H9 (cell line): Measurements from ENCODE around the gene ULK4. TPM values are rescaled to one million over a fixed set of nuclear protein-coding genes. Genes with fewer than 3 reads are reported as not detected.

Source experiments
- DNase-seq: peaks from one replicate; pipeline ENCODE4 v3.0.0-alpha.2; 2017
- H2AFZ ChIP-seq: one replicate; pipeline ENCODE4 v1.6.1; 2013; ENCODE audit warnings: mild to moderate bottlenecking, low read length, control low read depth, moderate library complexity
- H2AK5ac ChIP-seq: 2 replicates; pipeline ENCODE4 v1.6.1; 2013; ENCODE audit warnings: low read length, control low read depth, mixed read lengths; ENCODE audit not compliant: insufficient read length
- H2BK120ac ChIP-seq: one replicate; pipeline ENCODE4 v1.6.1; 2013; ENCODE audit warnings: low read depth, mild to moderate bottlenecking, low read length, control low read depth, inconsistent platforms; ENCODE audit not compliant: poor library complexity, severe bottlenecking
- H2BK12ac ChIP-seq: 2 replicates; pipeline ENCODE4 v1.6.1; 2013; ENCODE audit warnings: low read length, control low read depth, mixed read lengths, low read depth; ENCODE audit not compliant: insufficient read length
- H2BK15ac ChIP-seq: 2 replicates; pipeline ENCODE4 v1.6.1; 2013; ENCODE audit warnings: low read depth, low read length, control low read depth
- H2BK20ac ChIP-seq: one replicate; pipeline ENCODE4 v1.6.1; 2013; ENCODE audit warnings: low read depth, mild to moderate bottlenecking, low read length, control low read depth, inconsistent platforms; ENCODE audit not compliant: poor library complexity, severe bottlenecking
- H2BK5ac ChIP-seq: 2 replicates; pipeline ENCODE4 v1.6.1; 2013; ENCODE audit warnings: low read length, control low read depth, mixed read lengths; ENCODE audit not compliant: insufficient read length
- H3K14ac ChIP-seq: 2 replicates; pipeline ENCODE4 v1.6.1; 2013; ENCODE audit warnings: low read length, control low read depth; ENCODE audit not compliant: insufficient read depth
- H3K18ac ChIP-seq: 2 replicates; pipeline ENCODE4 v1.6.1; 2013; ENCODE audit warnings: low read depth, mild to moderate bottlenecking, mixed read lengths, low read length, control low read depth; ENCODE audit not compliant: insufficient read length
- H3K23ac ChIP-seq: 2 replicates; pipeline ENCODE4 v1.6.1; 2013; ENCODE audit warnings: low read length, control low read depth, mixed read lengths, low read depth; ENCODE audit not compliant: insufficient read length
- H3K23me2 ChIP-seq: 2 replicates; pipeline ENCODE4 v1.6.1; 2013; ENCODE audit warnings: low read depth, mild to moderate bottlenecking, mixed read lengths, low read length, control low read depth; ENCODE audit not compliant: insufficient read length, poor library complexity, severe bottlenecking
- H3K27ac ChIP-seq: 2 replicates; pipeline ENCODE4 v1.5.1; 2013; ENCODE audit warnings: low read length, control low read depth, mixed read lengths, low read depth; ENCODE audit not compliant: insufficient read length
- H3K27me3 ChIP-seq: 2 replicates; pipeline ENCODE4 v1.6.1; 2013; ENCODE audit warnings: low read length, control low read depth, inconsistent platforms; ENCODE audit not compliant: insufficient read depth
- H3K4ac ChIP-seq: 2 replicates; pipeline ENCODE4 v1.6.1; 2013; ENCODE audit warnings: low read depth, mild to moderate bottlenecking, control low read depth, inconsistent platforms, low read length, moderate library complexity
- H3K4me1 ChIP-seq: 2 replicates; pipeline ENCODE4 v1.6.1; 2013; ENCODE audit warnings: low read length, control low read depth, inconsistent platforms; ENCODE audit not compliant: insufficient read depth
- H3K4me2 ChIP-seq: 2 replicates; pipeline ENCODE4 v1.6.1; 2013; ENCODE audit warnings: low read length, control low read depth, mixed read lengths; ENCODE audit not compliant: insufficient read length, insufficient read depth
- H3K56ac ChIP-seq: 2 replicates; pipeline ENCODE4 v1.6.1; 2013; ENCODE audit warnings: low read depth, mild to moderate bottlenecking, mixed read lengths, low read length, control low read depth; ENCODE audit not compliant: insufficient read length
- H3K79me1 ChIP-seq: 2 replicates; pipeline ENCODE4 v1.6.1; 2013; ENCODE audit warnings: low read depth, mild to moderate bottlenecking, moderate library complexity, low read length, control low read depth, inconsistent platforms; ENCODE audit not compliant: insufficient read depth, poor library complexity, severe bottlenecking
- H3K79me2 ChIP-seq: 2 replicates; pipeline ENCODE4 v1.6.1; 2013; ENCODE audit warnings: low read length, control low read depth, inconsistent platforms; ENCODE audit not compliant: insufficient read depth
- H3K9ac ChIP-seq: 2 replicates; pipeline ENCODE4 v1.6.1; 2013; ENCODE audit warnings: low read length, control low read depth, mixed read lengths; ENCODE audit not compliant: insufficient read length; ENCODE audit errors: extremely low read depth
- H3K9me3 ChIP-seq: one replicate; pipeline ENCODE4 v1.6.1; 2013; ENCODE audit warnings: low read depth, low read length, inconsistent platforms; ENCODE audit not compliant: control insufficient read depth
- H3T11ph ChIP-seq: one replicate; pipeline ENCODE4 v1.6.1; 2013; ENCODE audit warnings: mild to moderate bottlenecking, low read length, control low read depth, inconsistent platforms
- H4K20me1 ChIP-seq: one replicate; pipeline ENCODE4 v1.6.1; 2013; ENCODE audit not compliant: control insufficient read depth, insufficient read length, insufficient read depth
- H4K5ac ChIP-seq: 2 replicates; pipeline ENCODE4 v1.6.1; 2013; ENCODE audit warnings: low read depth, mild to moderate bottlenecking, mixed read lengths, low read length, control low read depth; ENCODE audit not compliant: insufficient read length
- H4K8ac ChIP-seq: replicated peaks from 2 replicates; pipeline ENCODE4 v1.6.1; 2013; ENCODE audit warnings: low read length, control low read depth, mixed read lengths, low read depth; ENCODE audit not compliant: insufficient read length
- H4K91ac ChIP-seq: 2 replicates; pipeline ENCODE4 v1.6.1; 2013; ENCODE audit warnings: low read depth, mild to moderate bottlenecking, moderate library complexity, mixed read lengths, low read length, control low read depth; ENCODE audit not compliant: insufficient read length
- H3K27ac Mint-ChIP-seq, 3 experiments: 2 replicates in 2 of 3; 3 replicates in 1 of 3; pipeline ENCODE4 v1.8.0; 2020 to 2021; ENCODE audit warnings: mixed read lengths in 3 of 3, mild to moderate bottlenecking in 1 of 3, moderate library complexity in 1 of 3
- H3K27me3 Mint-ChIP-seq: 2 replicates; pipeline ENCODE4 v1.8.0; 2021; ENCODE audit warnings: low read depth, mild to moderate bottlenecking, moderate library complexity, mixed read lengths
- H3K36me3 Mint-ChIP-seq, 3 experiments: 2 replicates in 2 of 3; 3 replicates in 1 of 3; pipeline ENCODE4 v1.8.0; 2020 to 2021; ENCODE audit warnings: low read depth in 3 of 3, mixed read lengths in 3 of 3; ENCODE audit not compliant: insufficient read depth in 1 of 3
- H3K4me1 Mint-ChIP-seq, 2 experiments: 2 replicates each; pipeline ENCODE4 v1.8.0; 2020; ENCODE audit warnings: mixed read lengths in 2 of 2
- H3K4me3 Mint-ChIP-seq, 2 experiments: 2 replicates in 1 of 2; 3 replicates in 1 of 2; pipeline ENCODE4 v1.8.0; 2020 to 2021; ENCODE audit warnings: mild to moderate bottlenecking in 2 of 2, mixed read lengths in 2 of 2, moderate library complexity in 1 of 2
- H3K9me3 Mint-ChIP-seq, 2 experiments: 2 replicates in 1 of 2; 3 replicates in 1 of 2; pipeline ENCODE4 v1.8.0; 2020; ENCODE audit warnings: mild to moderate bottlenecking in 2 of 2, mixed read lengths in 2 of 2, moderate library complexity in 1 of 2
- CTCF ChIP-seq: fragments of 200-600 bp; sonication (generic); conservative IDR thresholded peaks from 3 replicates; pipeline ENCODE4 v1.8.0; 2021; ENCODE audit warnings: antibody characterized with exemption, mild to moderate bottlenecking
- total RNA-seq: library from RNA; stranded (reverse); gene quantifications from 2 replicates; pipeline ENCODE4 v1.2.1, GENCODE V29; 2021

Gene ULK4
- total RNA-seq, 1 experiment from 2014 or later, result 12.9 TPM

DNA sequence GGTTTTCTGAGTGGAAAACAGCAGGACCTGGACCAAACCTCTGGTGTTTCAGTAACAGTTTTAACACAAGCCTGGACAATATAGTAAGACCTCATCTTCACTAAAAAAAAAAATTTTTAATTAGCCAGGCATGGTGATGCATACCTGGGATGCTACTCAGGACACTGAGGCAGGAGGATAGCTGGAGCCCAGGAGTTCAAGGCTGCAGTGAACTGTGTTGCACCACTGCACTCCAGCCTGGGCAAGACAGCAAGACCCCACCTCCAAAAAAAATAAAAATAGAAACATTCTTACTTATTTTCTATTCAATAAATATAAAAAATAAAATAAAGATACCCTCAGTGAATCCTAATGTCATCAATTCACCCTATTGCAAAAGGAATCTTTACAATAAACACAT lies 21.5 kb downstream of the ULK4 start:
- no peak overlapping the region for H2BK12ac ChIP-seq
- no peak for DNase-seq
- H3K9ac ChIP-seq, result no peak overlapping the region
- no peak overlapping the region for H2AFZ ChIP-seq
- no peak overlapping the region for H2BK20ac ChIP-seq
- no peak overlapping the region for H3K23ac ChIP-seq
- H4K91ac ChIP-seq, result no peak overlapping the region
- peaks cover 7% of the 10 kb centered on the region for H3K9me3 ChIP-seq
- H3K18ac ChIP-seq, result no peak overlapping the region
- TF ChIP-seq CTCF, result no peak
- H3K14ac ChIP-seq, result no peak overlapping the region
- H4K8ac ChIP-seq, result no peak overlapping the region
- peaks cover 3 to 4% of the 10 kb centered on the region in 2 experiments for H3K4me1 Mint-ChIP-seq
- H4K20me1 ChIP-seq, result no peaks in the 10 kb centered on the region
- H2BK120ac ChIP-seq, result no peak overlapping the region
- H2AK5ac ChIP-seq, result no peak overlapping the region
- H3T11ph ChIP-seq, result no peak overlapping the region
- no peak overlapping the region for H2BK15ac ChIP-seq
- peaks cover 6 to 13% (median 6%) of the 10 kb centered on the region in 3 experiments for H3K36me3 Mint-ChIP-seq
- H3K4me3 Mint-ChIP-seq, result no peak overlapping the region
- no peak overlapping the region for H4K5ac ChIP-seq
- peaks cover 8 to 12% of the 10 kb centered on the region in 2 experiments for H3K9me3 Mint-ChIP-seq
- H3K79me2 ChIP-seq, result no peaks in the 10 kb centered on the region; the same call in 1 of the 2 replicates
- no peak overlapping the region for H3K4me2 ChIP-seq
- H3K23me2 ChIP-seq, result no peaks in the 10 kb centered on the region
- no peak overlapping the region for H3K27ac Mint-ChIP-seq
- H3K27ac ChIP-seq, result no peak overlapping the region
- no peaks in the 10 kb centered on the region for H3K27me3 ChIP-seq
- H3K79me1 ChIP-seq, result no peaks in the 10 kb centered on the region
- H2BK5ac ChIP-seq, result no peak overlapping the region
- H3K27me3 Mint-ChIP-seq, result no peaks in the 10 kb centered on the region
- no peak overlapping the region for H3K56ac ChIP-seq
- H3K4ac ChIP-seq, result no peak overlapping the region
- H3K4me1 ChIP-seq, result no peaks in the 10 kb centered on the region
